ENCODE data around the gene ERG. TPM values are rescaled to one million over a fixed set of nuclear protein-coding genes. Genes with fewer than 3 reads are reported as not detected.

ERG gene
- total RNA-seq, 1 donor from 2014 or later: 27.2 TPM

DNA sequence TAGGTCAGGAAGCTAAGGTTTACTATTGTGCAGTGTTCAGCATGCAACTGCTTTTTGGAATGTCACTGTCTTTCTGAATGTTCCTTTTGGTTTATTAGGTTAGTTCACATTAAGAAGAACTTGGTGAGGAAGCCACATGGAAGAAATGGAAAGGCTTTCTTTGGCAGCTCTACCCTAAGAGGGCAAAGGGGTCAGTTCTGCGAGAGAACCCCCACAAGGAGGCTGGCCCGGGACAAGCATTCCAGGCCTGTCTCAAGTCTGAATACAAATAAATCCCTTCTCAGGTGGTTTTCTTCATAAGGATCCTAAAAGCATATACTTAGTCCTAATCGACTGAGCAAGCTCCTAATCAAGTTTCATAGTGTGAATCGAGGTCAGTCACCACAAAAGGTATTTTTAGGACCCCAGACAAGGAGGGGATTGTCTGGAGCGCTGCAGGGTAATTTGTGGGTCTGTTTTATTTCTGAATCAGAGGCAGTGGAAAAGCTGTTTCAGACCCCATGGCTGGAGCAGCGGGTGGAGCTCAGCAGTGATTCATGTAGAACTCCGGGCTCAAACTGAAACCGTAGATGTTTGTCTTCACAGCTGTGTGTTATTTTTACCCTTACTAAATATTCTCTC lies 63.3 kb downstream of the ERG start:
- DNase-seq (ENCODE audit: low spot score): no peak

DNA sequence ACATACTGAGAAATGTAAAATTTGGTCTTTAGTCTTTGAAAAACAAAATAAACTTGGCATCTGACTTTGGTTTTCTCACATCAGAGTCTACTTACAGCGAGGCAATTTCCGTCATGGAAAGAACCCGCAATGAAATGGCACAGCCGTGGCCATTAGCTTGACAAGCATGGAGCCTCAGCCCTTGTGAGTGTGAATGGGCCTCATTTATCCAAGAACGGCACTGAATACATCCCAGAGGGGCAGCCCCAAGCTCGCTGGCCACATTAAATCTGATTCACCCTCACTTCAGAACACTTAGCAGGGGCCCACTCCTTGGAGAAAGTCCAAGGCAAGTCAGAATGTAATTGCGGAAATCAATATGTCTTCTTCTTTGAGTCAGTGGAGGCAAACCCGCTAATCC lies 64.8 kb downstream of the ERG start:
- DNase-seq (ENCODE audit: low spot score): no peak

DNA sequence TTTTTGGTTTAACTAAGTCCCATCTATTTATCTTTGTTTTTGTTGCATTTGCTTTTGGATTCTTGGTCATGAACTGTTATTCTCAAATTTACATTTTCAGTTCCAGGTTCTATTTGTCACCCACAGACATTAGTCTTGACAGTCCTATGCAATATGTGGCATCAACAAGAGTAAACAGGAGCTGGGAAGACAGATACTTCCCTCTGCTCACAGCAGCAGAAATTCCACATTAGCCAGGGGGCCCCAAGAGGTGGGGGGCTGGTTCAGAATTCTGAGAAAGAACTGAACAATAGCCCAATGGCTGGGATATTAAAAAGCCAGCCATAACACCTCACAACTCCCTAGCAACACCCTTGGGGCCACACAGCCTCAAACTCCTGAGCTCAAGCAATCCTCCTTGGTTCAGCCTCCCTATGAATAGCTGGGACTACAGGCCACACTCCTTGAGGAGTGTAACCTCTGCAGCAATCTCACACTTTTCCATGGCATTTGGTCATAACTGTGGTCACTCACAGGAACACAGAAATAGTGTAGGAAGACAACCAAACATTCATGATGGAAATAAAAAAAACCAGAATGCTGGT lies 67.8 kb downstream of the ERG start:
- no peak for DNase-seq (ENCODE audit: low spot score)

DNA sequence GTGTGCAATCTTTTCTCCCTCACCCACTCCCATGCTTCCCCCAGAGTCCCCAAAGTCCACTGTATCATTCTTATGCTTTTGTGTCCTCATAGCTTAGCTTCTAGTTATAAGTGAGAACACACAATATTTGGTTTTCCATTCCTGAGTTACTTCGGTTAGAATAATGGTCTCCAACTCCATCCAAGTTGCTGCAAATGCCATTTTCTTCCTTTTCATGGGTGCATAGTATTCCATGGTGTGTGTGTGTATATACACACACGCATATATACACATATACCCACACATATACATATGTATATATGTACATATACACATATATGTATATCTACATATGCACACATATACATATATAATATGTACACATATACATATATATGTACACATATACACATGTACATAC lies 69.3 kb downstream of the ERG start:
- DNase-seq (ENCODE audit: low spot score): no peak

DNA sequence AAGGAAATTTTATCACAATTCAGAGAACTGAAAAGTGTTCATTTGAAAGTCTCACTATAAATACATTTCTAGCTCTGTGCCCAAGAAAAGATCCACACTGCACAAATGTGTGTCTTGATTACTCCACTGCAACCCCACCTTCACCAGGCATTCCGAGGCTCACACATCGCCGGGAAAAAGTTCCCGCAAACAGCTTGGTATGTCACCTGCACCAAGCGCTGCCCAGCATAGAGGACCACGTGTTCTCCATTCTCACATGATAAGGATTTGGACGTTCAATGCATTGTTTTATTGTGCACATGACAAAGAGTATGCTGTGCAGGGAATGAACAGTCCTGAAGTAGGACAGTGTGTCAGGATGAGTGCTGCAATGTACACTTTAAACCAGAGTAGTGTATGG lies 70.1 kb downstream of the ERG start:
- DNase-seq (ENCODE audit: low spot score): no peak

DNA sequence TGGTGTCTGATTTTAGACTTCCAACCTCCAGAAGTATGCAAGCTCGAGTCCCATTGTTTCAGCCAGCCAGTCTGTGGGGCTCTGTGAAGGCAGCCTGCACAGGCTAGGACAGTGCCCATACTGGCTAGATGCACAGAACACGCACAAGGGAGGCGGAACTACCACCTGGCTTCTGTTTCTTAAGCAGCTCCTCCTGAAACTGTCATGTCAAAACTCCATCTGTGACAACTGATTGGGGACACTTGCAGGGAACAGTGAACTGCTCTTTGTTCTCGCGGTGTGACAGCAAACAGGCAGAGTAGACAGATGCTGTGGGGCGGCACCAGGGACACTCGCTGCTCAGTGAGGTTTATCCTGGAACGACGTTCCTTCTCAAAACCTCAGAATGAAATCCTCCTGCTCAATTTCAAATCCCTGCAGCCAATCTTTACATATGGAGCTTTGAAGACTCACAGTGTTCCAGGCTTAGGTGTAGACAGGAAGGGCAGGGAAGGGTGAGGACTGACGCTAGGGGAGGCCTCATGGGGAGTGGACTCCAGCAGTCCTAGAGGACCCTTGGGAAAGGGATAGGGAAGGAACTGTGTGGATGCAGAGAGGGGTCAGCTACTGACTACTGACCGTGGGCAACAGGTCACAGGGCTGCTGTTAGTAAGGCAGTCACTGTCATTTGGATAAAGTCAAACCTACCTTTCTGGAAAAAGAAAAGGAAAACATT lies 73.8 kb downstream of the ERG start:
- no peak for DNase-seq (ENCODE audit: low spot score)

DNA sequence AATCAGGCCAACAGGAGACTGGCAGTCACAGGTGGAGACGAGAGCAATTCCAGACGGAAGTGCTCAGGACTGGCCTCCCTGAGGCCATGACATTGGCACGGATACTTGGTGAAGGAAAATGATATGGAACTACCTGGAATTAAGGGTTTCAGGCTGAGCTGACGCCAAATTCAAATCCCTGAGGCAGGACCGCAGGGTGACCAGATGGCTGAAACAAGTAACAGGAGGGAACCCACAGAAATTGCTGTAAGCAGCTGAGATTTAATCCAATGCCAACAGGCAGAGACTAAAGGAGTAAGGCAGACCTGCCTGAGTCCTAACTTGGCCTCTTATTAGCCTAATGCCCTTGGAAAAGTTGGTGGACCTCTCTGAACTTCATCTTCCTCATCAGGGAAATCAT lies 76.2 kb downstream of the ERG start:
- DNase-seq (ENCODE audit: low spot score): no peak

DNA sequence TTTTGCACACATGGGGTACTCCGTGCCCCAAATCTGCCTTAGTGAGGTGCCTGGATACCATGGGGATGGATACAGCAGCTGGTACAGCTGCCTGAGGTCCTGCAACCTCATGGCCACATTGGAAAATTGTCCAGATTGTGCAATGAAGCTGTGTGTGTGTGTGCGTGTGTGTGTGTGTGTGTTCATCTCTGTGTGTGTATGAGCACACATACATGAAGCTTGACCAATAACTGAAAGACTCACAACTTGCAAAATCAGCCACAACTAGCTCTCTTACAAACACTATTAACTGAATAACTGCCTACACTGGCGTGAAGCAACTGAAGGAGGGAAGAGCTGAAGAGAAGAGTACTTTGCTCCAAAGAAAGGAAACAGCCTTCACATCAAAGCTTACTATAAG lies 78.1 kb downstream of the ERG start:
- no peak for DNase-seq (ENCODE audit: low spot score)

DNA sequence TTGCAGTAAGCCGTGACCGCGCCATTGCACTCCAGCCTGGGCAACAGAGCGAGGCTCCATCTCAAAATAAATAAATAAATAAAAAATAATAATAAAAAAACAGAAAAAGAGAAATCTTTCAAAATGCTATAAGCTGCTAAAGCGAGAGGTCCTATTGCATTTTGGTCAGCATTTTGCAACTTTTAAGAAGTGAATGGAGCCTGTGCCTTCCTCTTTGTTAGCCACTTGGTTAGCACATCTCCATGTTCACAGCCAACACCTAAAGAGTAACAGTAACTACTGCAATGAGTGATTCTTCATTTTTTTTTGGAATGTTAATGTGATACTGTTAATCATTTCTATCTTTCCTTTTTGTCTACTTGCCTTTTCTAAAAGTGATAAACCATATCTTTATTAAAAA lies 80.6 kb downstream of the ERG start:
- no peak for DNase-seq (ENCODE audit: low spot score)

DNA sequence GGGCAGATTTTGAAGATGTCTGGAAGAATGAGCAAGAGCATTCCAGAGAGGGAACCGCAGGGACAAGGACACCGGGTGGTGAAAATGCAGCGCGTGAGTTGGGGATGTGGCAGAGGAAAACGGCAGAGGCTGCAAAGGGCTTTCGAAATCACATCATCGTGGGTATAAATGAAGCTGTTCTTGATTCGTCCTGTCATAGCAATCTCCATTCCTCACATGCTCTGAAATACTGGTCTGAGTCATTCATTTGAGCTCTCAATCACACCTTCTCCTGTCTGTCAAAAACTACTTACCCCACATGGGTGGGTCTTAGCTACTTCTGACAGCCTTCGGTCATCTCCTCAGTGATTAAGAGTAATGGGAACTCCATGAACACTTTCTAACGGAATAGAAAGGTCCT lies 81.5 kb downstream of the ERG start:
- DNase-seq (ENCODE audit: low spot score): no peak

DNA sequence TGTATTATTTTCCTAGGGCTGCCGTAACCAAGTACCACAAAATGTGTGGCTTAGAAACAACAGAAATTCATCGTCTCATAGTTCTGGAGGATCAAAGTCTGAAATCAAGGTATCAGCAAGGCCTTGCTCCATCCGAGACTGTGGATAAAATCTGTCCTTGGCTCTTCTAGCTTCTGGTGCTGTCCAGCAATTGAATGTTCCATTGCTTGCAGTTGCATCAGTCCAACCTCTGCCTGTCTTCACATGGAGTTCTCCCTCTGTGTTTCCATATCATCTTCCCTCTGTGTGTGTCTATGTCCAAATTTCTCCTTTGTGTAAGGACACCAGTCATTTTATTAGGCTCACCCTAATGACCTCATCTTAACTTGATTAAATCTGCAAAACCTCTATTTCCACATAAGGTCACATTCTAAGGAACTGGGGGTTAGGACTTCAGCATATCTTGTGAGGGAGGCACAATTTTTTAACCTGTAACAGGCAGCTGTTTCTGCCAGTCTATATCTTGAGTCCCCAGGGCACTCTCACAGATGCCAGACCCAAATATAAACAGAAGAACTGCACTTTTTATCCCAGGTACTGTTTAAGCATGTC lies 84.2 kb downstream of the ERG start:
- DNase-seq (ENCODE audit: low spot score): no peak

DNA sequence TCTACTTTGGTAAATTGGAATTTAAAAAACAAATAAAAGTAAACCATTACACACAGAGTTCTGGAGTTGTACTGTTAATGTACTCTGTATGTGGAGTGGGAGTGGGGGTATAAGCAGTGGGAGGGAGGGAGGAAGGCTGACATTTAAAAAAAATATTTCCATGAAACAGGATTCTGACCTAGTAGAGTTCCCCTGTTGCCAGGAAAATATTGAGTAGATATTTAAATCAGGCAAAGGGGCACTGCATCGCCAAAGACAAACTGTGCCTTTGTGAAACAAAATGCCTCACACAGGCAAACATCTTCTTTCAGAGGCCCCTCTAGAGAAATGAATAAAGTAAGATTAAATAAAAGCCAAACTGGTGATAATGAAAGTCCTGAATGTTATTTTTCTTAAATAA lies 87.8 kb downstream of the ERG start:
- DNase-seq (ENCODE audit: low spot score): no peak

DNA sequence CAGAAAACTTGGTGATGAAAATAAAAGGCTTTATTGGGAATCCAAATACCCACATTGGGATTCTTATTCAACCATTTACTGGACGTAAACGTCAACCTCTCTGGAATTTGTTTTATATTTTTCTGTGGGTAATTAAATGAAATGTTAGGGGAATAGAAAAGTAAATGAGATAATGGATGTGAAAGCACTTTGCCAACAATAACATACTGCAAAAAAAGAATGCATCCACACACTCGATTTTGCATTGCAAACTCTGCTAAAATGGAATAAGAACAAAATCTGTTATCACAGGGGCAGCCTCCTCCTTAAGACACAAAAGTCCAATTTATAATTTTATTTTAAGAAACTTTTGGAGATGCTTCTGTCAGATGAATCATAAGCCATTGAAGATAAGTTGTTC lies 88.4 kb downstream of the ERG start:
- no peak for DNase-seq (ENCODE audit: low spot score)

DNA sequence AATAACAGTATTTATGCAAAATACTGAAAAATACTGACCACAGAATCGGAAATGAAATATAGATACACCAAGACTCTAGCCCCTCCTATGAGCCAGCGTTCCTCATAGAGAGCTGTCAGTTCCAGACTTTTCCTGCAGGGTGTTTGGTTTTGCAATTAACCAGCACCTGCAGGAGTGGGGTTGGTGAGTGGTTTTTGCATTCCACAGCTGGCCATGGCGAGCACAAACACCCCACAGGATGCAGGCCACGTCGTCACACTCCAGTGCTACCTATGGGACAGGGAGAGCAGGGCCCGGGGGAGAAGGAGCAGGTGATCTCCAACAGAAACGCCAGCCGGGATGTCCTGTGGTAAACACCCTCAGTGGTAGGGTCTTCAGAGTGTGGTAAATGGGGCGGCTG lies 94.1 kb downstream of the ERG start:
- no peak for DNase-seq (ENCODE audit: low spot score)

DNA sequence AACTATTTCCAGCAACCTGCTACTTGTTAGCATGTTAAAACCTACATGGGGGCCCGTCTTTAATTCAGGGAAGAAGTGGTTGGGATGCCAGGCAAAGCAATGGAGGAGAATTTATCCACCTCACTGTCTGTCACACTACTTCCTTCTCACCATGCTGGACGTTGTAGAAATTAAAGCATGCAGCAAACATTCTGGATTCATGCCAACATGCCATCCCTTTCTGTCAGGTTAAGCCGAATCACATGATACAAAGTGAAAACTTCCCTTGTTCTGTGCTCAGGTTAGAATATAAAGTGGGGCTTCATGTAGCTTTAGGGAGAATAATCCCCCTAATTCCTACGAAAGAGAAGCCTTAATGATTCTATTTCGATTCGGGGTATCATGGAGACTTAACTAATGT lies 95.5 kb downstream of the ERG start:
- DNase-seq (ENCODE audit: low spot score): no peak

DNA sequence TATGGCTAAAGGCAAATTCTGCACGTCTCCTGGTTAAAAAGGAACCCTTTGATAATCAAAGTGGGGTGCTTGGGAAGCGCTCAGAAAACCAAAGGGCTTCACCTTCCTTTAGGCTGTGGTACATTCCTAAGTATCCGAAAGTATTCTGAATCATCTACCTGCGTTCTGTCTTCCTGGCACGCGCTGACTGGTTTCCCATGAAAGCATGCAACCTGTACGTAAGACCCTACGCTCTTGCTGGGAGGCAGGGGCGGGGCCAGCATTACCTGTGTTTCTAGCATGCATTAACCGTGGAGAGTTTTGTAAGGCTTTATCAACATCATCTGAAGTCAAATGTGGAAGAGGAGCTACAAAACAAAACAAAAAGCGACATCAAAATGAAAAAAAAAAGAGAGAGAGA lies 96.0 kb downstream of the ERG start:
- no peak for DNase-seq (ENCODE audit: low spot score)

DNA sequence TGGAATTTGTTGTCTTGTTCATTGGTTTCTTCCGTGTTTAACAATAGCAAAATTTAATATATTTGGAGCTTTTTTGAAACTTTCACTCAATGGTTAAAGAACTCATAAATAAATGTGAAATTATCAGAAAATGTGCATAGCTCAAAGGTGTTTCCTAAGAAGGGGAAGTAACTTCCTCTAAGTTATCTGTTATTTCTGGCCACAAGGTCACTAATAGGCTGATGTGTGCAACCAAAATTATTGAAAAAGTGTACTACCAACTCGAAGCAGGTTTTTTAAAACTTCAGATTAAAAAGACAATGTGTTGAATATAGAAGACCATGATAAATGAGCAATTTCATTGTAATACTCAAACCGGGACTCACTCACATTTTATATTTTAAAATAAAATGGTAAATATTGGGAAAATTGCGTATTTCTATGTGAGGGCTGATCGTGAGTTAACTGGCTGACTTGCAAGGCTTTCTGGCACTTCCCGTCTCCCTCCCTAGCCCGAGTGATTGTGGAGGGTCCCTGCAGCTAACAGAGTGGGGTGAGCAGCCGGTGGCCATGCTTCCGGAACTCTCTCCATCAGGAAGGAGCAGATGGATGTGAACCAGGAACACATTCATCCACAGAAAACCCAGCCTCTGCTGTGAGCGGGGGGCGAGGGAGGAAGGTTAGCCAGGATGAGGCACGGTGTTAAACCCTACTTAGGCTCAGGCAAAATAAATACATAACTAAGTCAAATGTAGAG lies 96.9 kb downstream of the ERG start:
- DNase-seq (ENCODE audit: low spot score): no peak

DNA sequence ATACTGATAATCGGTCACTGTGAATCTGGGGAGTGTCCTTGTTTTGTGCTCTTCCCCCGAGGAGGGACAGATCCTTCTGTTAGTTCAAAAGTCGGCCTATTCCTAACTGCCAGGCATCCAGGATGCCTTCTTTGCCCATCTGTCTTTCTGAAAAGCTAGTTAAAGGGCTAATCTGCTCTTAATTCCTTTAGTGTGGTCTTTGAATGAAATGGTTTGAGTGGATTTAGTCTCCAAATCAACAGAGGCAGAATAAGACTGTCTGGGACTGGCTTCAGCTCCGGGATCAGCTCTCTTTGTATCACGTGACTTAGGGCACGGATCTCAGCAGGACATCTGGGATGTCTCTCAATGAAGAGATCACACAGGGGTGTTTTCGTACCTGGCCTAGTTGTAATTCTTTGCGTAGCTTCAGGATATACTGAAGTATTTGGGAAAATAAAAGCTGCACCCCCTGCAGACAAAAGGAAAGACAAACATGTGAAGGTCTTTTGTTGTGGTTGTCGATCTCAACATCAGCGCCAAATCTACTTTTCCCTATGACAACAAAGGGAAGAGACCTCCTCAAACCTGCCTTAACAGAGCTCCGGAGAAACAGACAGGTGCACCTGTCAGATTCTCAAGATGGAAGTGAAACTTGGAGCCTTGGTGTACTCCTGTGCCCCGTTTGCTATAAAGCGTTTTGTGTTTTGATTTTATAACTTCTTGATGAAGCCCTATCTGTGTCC lies 97.9 kb downstream of the ERG start:
- no peak for DNase-seq (ENCODE audit: low spot score)

DNA sequence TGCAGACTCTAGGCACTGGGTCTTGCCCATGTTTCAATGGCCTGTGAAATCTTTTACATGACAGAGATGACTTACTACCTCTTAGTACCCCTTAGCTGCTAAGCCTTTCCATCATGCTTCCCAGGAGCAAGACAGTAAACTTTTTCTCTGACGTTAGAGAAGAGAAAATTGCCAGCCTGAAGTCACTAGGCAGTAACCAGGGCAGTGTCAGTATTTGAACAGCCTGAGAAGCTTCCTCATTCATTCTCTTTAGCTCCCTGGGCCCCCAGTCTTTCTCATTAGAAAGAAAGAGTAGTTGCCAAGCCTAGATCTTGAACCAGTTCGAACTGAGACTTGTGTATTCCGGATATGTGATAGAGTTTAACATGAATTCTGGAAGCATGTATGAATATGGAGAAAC lies 99.2 kb downstream of the ERG start:
- DNase-seq (ENCODE audit: low spot score): no peak

DNA sequence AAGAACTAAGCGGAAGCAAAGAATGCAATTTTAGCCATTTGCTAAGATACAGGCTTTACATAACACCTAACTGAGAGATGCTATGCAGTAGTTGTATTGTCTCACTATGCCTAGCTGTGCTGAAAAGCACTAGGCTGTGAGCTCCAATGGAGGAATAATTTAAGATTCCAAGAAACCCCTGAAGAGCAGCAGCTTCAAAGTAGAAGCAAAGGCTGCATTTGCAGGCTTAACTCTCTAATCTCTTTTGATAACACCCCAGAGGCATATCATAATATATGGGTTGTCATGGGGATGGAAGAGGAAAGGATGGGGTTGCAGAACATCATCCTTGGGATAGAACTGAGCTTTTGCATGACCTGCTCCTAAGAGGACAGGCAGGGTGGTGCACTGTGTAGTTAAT lies 102.0 kb downstream of the ERG start:
- DNase-seq (ENCODE audit: low spot score): no peak

DNA sequence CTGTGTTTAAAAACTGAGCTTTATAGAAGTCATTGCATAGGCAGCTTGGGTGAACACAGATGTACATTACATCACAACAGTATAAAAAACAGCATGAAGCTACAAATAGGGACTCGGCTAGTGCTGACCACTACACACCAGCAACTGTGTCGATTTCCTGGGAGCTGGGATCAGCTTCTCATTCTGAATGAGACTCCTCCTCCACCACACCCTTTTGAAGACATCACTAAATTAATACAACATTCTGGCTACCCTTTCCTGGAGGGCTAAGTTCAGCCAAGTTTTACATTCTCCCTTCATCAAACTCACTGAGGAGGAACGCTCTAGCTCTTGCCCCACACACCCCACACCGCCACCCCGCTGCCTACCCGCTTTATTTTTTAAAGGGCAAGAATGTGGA lies 102.7 kb downstream of the ERG start:
- DNase-seq (ENCODE audit: low spot score): no peak

DNA sequence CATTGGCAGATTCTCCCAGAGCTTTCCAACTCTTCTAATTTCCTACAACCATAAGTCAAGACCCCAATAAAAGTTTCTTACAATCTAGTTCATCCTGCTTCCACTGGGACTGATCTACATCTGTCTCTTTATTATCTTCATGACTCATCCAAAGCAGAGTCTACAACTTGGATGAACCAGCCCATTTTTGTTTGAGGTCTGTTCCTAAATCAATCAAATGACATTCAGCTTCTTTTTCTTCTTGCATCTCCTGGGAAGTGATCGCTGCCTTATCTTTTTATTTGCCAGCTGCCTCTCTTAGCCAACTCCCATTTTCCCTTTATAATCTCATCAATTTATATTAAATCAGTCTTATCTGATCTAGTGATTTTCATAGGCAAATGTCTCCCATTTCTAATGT lies 105.6 kb downstream of the ERG start:
- no peak for DNase-seq (ENCODE audit: low spot score)

Measured in ureter (tissue), 1 donor.